Measurements from ENCODE around the gene GZMH. TPM values are rescaled to one million over a fixed set of nuclear protein-coding genes. Genes with fewer than 3 reads are reported as not detected.

Gene GZMH
- total and polyA plus RNA-seq, 2 of the 8 experiments (the other 6 are each of a cell fraction or from before 2014, with no cell fraction given), result not detected

DNA sequence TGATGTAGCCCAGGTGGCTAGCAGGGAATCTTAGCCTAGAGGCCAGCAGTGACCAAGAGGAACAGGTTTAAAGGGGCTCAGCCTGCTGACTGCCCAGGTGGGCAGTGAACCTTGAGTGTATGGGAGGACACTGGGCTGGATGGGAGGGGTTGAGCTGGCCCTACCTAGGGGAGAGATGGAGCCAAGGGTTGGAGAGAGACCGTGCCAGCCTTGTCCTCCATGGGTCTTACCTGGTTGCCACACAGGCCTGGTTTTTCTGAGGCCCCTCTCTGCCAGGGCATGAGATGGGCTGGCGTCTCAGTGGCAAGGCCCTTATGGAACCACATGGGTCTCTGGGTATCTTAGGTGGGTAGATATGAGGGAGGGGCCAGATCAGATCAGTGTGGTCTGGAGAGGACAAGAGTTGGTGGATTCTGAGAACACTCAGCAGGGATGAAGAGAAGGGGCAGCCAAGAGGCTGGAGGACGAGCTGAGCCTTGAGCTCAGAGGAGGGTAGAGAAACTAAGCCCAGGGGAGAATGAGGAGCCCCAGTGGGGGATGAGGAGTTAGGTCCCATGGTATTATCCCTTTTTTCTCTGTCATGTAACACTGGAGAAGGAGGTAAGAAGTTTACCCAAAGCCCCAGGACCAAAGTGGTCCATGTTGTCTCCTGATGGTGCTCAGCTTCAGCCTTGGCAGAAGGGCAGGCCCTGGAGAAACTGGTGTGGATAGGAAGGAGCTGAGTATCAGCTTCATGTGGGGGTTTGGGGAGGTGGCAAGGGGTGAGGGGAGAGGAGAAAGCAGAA, 20.8 kb upstream of the GZMH start:
- Histone ChIP-seq H3K4me1 (replicated peaks in 1 of 4; ENCODE audit: control insufficient read depth in 3 of 4, insufficient read depth in 4 of 4, low read length in 3 of 4) (no peaks in the 10 kb centered on the region), H2AK5ac (ENCODE audit: low read depth, low read length) (no peak overlapping the region), H2BK5ac (ENCODE audit: low read depth, low read length) (no peak overlapping the region), H4K20me1 (replicated peaks in 1 of 2; ENCODE audit: control insufficient read depth in 1 of 2, insufficient read depth in 2 of 2, low read length in 2 of 2) (no peaks in the 10 kb centered on the region), H2BK15ac (ENCODE audit: low read length) (no peak overlapping the region), H3K4me2 (ENCODE audit: insufficient read depth in 1 of 2, low read depth in 2 of 2, low read length in 2 of 2) (no peak overlapping the region), H2BK120ac (replicated peaks; ENCODE audit: low read depth, low read length) (no peak overlapping the region), H4K91ac (replicated peaks; ENCODE audit: insufficient read length, low read length) (no peak overlapping the region), H3K4ac (replicated peaks; ENCODE audit: insufficient read length, low read depth, low read length) (no peak overlapping the region), H2AFZ (ENCODE audit: low read length) (no peak overlapping the region), H3K9me3 (ENCODE audit: insufficient read depth in 2 of 2, low read depth in 1 of 2, low read length in 1 of 2) (peaks cover 46 to 60% of the 10 kb centered on the region in 2 experiments), H3K27ac (ENCODE audit: low read depth, low read length) (no peak overlapping the region), H3K4me3 (ENCODE audit: extremely low read depth in 1 of 4, insufficient read depth in 2 of 4, low read depth in 3 of 4, low read length in 4 of 4) (no peak overlapping the region), H4K5ac (ENCODE audit: insufficient read length, low read depth, low read length) (no peak overlapping the region), H3K23ac (ENCODE audit: insufficient read length) (no peak overlapping the region), H3K18ac (ENCODE audit: extremely low read depth, low read length) (no peak overlapping the region), H3K79me2 (ENCODE audit: control insufficient read depth in 1 of 2, insufficient read depth in 2 of 2, low read length in 2 of 2) (no peaks in the 10 kb centered on the region), H3K36me3 (ENCODE audit: control insufficient read depth in 2 of 4, insufficient read depth in 4 of 4, low read length in 3 of 4) (no peaks in the 10 kb centered on the region), H3K79me1 (ENCODE audit: low read depth, low read length) (no peaks in the 10 kb centered on the region), H3K27me3 (replicated peaks in 1 of 4; ENCODE audit: control insufficient read depth in 3 of 4, extremely low read depth in 1 of 4, insufficient read depth in 3 of 4, low read length in 3 of 4) (no peaks in the 10 kb centered on the region), H2BK20ac (ENCODE audit: low read length) (no peak overlapping the region), H3K56ac (replicated peaks; ENCODE audit: insufficient read length, low read depth, low read length) (no peak overlapping the region), H2BK12ac (ENCODE audit: low read depth, low read length) (no peak overlapping the region), H3K23me2 (ENCODE audit: low read depth, low read length) (no peaks in the 10 kb centered on the region), H3K9ac (replicated peaks in 1 of 4; ENCODE audit: extremely low read depth in 1 of 4, low read depth in 3 of 4, low read length in 3 of 4) (no peak overlapping the region), H3K14ac (ENCODE audit: insufficient read length) (no peak overlapping the region), H4K8ac (ENCODE audit: extremely low read depth, insufficient read depth, low read length) (no peak overlapping the region)
- DNase-seq (ENCODE audit: low read depth in 1 of 2, low spot score in 2 of 2), result no peak
- POLR2A ChIA-PET (ENCODE audit: partially characterized antibody), result no interaction called here
- 65% methylated on average over 3 of the region's 3 CpGs; no CpG with 5 or more reads in 1 of the 2 experiments for WGBS, 2 experiments (ENCODE audit: extremely low coverage in 1 of 2, insufficient coverage in 1 of 2, insufficient read length in 1 of 2, insufficient replicate concordance in 2 of 2, low coverage in 1 of 2, low lambda C conversion rate in 2 of 2, missing lambda C conversion rate in 1 of 2)
- no peak for FAIRE-seq
- TF ChIP-seq CTBP2 (IDR thresholded peaks at IDR 0.05; ENCODE audit: borderline replicate concordance, insufficient read depth, insufficient read length, low read length), result no peak
- TF ChIP-seq ASH2L (IDR thresholded peaks at IDR 0.05; ENCODE audit: low read length), result no peak
- no peak for TF ChIP-seq CHD2 (IDR thresholded peaks at IDR 0.05; ENCODE audit: low read length)
- CTCF ChIA-PET (ENCODE audit: partially characterized antibody), result no interaction called here
